NCI-H2196 treated with DMSO at 0.1 percent for 48 hours (cell line): Measurements from ENCODE around the gene NF1.
"Not testable (repeated sequence)": the region's sequence is repeated elsewhere in the genome, so short reads cannot be mapped to it uniquely, and the experiment has no call there.

Source experiments
- DNase-seq: peaks from one replicate; lab custom pipeline; 2025; ENCODE audit not compliant: unreplicated experiment; lab: John Stamatoyannopoulos, UW

The NF1 gene

DNA sequence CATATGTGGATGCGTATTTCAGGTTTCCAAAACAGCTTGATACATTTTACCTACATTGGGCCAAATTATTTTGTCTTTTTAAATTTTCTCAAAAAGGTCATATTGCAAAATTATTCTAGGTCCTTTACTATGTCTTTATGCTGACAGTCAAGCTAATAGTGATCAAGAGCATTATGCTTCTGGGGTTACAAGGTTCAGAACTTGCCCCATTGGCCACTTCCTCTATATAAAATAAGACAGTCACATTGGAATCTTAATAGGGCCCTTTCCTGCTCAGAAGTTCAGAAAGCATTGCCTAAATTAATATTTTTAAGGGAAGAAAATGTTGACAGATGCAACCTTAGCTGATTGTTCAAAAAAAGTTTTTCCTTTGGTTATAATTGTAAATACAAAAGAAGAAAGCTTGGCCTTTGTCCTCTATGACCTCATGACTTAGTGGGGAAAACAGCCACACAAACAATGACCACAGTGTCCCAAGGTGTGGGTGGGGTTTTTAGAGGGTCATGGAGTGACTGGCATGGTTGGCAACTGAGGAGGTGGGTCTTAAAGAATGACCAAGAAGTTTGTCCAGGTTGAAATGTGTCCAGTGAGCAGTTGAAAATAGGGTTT, 284.9 kb downstream of the NF1 start:
- no peak for DNase-seq

DNA sequence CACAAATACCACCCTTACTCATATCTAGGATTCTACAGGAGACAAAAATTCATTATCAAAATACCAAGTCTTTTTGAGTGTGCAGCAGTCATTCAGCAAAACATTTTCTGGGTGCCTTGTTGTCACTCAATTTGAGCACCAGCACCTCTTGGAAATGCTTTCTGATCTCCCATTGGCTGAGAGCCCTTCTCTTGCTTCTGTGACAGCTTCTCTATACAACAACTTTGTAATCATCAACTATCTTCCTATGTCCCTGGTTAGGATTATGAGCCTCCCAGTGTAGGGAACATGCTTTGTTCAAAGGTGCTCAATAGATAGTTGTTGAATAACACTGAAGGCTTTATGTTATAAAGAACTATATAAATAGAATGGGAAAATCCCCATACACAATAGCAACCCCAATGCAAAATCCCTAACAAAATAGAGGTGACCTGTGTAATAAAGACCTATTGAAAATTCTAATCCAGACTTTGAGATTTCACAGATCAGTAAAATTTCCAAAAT, 286.4 kb downstream of the NF1 start:
- DNase-seq: no peak

- not testable (repeated sequence) for DNase-seq
These were observed 288.0 kb downstream of the NF1 start for GRCh38 chr17:31382668-31383275.

GRCh38 chr17:31383488-31383887, 288.7 kb downstream of the NF1 start:
- DNase-seq: not testable (repeated sequence)

- no peak for DNase-seq
These were observed 290.9 kb downstream of the NF1 start for GRCh38 chr17:31385428-31386285.

DNA sequence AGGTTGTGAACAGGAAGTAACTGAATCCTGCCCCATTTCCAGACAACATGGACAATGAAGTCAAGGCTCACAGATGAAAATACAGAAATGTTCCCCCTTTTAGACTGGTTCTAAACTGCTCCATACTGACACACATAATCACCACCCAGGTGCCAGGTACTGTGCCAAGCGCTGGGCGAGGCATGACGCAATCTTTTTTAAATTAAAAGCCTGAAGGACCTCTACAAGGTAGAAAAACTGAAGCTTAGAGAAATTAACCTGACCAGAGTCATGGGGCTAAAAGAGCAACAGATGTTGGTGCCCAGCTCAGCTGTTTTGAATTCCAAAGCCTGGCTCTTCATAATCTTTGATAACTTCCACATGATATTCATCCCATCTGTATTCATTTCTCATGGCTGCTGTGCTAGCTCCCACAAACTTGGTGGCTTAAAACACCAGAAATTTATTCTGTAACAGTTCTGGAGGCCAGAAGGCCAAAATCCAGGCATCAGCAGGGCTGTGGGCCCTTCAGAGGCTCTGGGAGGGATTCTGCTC, 291.8 kb downstream of the NF1 start:
- no peak for DNase-seq

DNA sequence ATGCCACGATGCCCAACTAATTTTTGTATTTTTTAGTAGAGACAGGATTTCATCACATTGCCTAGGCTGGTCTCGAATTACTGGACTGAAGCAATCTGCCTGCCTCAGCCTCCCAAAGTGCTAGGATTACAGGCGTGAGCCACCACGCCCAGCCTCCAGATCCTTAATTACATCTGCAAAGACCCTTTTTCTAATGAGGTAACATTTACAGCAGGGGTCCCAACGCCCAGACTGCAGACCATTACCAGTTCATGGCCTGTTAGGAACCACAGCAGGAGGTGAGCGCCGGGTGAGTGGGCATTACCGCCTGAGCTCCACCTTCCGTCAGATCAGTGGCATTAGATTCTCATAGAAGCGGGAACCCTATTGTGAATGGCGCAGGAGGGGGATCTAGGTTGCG, 292.7 kb downstream of the NF1 start:
- DNase-seq: no peak

- no peak for DNase-seq
These were observed 293.6 kb downstream of the NF1 start for GRCh38 chr17:31388351-31388750.

DNA sequence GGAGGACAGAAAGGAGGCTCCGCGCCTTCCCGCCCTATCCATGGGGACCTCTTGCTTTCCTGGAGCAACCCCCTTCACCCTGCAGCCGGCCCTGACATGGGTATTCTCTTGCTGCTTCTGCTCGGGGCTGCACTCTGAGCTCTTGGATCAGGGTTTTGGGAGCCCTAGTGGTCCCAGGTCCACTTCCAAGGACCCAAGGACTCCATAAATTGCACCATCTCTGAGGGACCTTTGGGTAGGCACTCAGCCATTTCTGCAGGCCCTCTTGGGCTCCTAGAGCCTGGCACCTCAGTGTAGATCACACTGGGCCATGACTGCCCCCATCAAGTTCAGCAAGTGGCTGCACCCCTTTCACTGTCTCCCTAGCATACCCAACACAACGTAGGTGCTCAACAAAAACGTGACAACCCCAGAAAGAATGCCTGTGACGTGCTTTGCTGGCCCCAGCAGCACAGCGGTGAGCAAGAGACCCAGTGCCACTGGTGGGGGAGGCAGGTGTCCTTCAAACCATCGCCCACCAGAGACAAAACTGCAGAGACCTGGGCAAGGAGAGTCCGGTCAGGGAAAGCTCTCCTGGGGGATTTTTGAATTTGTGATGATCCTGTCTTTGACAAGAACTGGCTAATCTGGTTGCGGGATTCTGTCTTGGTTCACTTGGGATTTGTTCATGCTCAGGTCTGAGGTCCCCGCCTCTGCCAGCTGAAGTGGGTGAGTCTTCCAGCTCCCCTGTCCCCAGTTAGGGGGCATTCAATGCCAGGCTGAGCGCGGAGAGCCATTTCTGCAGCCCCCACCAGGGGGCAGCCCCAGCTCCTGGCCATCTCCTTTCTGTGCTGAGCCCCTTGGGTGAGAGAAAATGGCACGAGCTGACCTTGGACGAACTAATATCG, 294.2 kb downstream of the NF1 start:
- DNase-seq: no peak

- DNase-seq: no peak
These were observed 295.0 kb downstream of the NF1 start for GRCh38 chr17:31389657-31390381.

DNA sequence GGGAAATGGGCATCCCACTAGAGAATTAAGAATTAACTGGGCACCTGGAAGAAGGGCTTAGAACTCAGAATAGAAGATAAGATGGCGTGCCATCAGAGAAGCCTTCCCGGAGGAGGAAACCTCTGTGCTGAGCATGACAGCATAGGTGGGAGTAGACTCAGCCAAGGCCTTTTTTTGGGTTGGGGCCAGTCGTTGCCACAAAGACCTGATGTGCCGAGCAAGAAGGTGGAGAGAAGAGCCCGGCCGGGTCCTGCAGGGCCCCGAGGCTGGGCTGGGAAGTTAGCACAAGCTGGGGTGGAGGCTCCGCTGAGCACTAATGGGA, 295.6 kb downstream of the NF1 start:
- DNase-seq: no peak

DNA sequence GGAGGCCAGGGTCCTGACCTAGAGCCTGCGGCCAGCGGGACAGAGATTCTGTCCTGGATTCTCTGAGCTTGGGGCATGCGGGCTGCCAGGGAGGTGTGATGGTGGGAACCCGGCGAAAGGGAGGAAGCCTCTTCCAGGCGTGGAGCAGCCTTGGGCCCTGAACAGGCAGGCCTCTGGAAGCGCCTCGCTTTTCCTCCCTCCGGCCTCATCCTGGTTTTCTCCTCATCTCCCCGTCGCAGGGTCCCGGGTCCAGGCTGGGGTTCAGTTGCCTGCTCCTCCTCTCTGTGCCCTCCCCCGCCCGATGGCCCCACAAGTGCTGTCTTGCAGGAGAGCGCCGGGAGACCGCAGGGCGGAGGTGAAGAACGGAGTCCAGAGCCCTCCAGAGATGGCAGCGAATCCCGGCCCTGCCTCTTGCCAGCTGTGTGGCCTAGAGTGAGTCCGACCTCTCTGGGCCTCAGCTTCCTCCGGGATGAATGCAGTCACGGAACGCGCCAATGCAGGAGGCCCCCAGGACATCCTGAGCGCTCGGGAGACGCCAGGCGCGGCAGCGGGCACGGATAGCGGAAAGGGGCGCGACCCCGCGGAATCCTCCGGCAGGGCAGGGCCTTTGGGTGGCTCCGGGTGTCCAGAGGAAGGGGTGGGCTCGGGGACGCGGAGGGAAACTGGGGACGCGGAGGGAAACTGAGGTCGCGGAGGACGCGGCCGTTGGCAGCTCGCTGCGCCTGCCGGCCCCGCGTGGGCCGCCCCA, 296.1 kb downstream of the NF1 start:
- DNase-seq: no peak

- DNase-seq: no peak
These were observed 296.7 kb downstream of the NF1 start, which contains the start of gene RAB11FIP4 for GRCh38 chr17:31391496-31391949. RAB11FIP4 (plus strand) TSS chr17:31391675; CDS start chr17:31391853, 178 bp downstream.

DNA sequence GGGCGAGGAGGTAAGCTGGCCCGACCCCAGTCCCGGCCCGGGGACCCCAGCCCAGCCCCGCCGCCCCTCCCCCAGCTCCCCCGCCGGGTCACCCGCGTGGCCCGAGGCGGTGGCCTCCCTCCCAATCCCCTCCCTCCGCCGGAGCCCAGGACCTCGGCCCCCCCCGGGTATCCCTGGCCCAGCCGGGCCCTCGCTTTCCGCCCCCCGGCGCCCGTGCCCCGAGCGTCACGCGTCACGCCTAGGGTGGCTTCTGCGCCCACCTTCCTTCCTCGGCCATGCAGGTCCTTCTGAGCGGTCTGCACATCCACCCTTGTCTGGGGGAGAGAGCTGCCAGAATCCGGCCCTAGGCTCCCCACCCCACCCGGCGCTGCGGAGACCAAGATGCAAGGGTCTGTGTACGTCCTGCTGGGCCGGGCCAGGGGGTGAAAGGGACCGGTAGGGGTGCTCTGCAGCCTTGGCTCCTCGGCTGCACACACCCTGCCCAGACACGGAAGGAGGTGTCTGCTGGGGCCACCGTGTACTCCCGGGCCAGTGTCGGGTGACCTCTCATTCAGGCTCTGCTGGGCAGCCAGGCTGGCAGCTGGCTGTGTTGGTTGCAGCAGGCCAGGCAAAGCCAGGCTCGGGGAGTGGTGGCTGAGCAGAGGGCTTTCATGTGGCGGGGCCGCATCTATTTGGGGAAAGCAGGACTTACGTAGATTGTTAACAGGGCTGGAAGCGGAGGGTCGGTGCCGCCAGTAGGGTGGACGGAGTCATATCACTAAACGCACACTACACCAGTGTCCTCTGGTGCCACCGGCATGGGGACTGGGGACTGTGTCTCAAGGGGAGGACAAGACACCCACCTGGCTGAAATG, 297.5 kb downstream of the NF1 start:
- no peak for DNase-seq

DNA sequence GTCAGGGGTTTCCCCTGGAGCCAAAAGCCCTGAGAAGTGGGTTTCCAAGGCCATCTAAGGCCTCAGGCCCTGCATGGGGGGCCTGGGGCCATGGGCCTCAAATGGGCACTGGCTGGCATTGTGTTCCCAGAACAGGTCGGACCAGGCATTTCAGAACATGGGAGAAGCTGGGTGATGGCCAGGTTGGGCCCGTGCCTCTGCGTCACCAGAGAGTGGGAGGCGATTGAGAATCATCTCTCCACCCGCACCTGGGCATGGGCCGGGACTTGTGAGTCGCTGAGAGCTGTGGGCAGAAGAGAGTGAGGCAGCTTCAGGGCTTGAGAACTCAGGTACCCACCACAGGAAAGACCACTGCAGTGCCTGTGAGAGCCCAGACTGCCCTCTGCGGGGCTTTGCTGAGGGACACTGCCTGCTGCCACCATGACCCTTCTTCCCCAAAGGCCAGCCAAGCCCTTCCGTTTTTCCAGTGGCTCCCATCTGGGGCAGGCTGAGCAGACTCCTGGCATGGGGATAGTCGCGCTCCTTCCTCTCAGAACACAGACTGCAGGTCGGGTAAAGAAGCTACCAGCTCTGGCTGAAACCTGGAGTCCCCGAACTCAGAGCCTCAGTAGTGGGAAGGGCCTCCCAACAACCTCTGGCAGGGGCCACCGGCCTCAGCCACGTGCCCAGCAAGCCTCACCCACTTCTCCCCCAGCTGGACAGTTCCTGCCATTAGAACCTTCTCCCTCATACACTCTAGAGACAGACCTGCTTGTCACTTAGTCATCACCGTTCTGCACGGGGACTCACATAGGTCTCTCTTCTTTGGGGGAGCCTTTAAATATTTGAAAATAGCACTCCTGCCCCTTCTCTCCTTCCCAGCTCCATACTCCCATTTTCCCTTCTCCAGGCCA, 298.3 kb downstream of the NF1 start:
- DNase-seq: no peak

DNA sequence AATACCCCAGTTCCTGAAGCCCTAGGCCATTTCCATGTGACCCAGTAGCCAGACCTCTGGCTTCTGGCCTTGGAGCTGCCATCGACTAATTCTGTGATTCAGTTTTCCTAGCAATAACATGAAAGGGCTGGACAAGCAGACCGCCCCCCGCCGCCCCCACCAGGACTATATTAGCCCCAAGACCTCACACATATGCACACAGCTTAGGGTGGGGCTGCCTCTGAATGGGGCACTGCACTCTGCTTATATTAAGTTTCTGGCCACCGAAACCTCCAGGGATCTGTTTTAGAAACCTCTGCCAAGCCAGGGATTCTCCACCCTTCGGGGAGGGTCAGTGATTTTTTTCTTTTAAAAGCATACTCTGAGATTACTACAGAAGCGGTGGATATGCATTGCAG, 299.0 kb downstream of the NF1 start:
- no peak for DNase-seq

DNA sequence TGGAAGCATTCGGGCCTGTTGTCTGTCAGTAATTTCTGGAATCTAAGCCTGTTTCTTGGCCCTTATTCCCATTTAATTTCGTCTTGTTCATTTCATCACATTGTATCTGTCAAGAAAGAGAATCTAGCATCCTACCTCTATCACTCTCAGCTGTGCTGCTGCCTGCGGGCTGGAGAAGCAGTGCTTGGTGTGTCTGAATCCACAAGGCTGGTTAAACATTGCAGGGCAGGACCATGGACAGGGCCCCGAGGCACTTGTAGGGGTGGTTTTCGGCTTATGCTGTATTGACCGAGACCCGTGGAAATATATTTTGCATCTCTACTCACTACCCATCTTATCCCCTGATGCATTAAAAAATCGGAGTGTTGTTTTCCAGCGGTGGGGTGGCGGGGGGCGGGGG, 299.8 kb downstream of the NF1 start:
- no peak for DNase-seq
